Measurements from ENCODE around the gene WBP2. TPM values are rescaled to one million over a fixed set of nuclear protein-coding genes. Genes with fewer than 3 reads are reported as not detected.
A peak's percentile ranks its signal among the peaks of the same experiment; 100 is the strongest.

The WBP2 gene
- total RNA-seq, 1 donor, result 31.1 TPM

GRCh38 chr17:75834928-75835653 is 20.0 kb downstream of the WBP2 start:
- no peak for DNase-seq (ENCODE audit: insufficient read length, low spot score, missing footprints)
- Histone ChIP-seq H3K36me3 (ENCODE audit: insufficient read depth, low read length) (no peaks in the 10 kb centered on the region), H2AFZ (ENCODE audit: low read length) (no peak overlapping the region), H4K20me1 (ENCODE audit: insufficient read depth, low read length) (no peaks in the 10 kb centered on the region), H3K27me3 (ENCODE audit: insufficient read depth, low read length) (no peaks in the 10 kb centered on the region), H3K79me2 (ENCODE audit: insufficient read depth, low read length) (no peaks in the 10 kb centered on the region), H3K4me2 (ENCODE audit: insufficient read depth, low read length) (no peak overlapping the region), H3K4me3 (ENCODE audit: insufficient read depth, low read length) (no peak overlapping the region), H3K27ac (ENCODE audit: low read depth, low read length) (no peak overlapping the region), H3K4me1 (ENCODE audit: insufficient read depth, low read length) (peaks cover 5% of the 10 kb centered on the region), H3K9me3 (ENCODE audit: low read depth, low read length) (no peaks in the 10 kb centered on the region)
- TF ChIP-seq CTCF (IDR thresholded peaks at IDR 0.05; ENCODE audit: extremely low read depth, low read depth, low read length), result no peak

GRCh38 chr17:75834279-75834920 is 20.7 kb downstream of the WBP2 start:
- H3K4me2 ChIP-seq (ENCODE audit: insufficient read depth, low read length), result no peak overlapping the region
- H3K79me2 ChIP-seq (ENCODE audit: insufficient read depth, low read length), result no peaks in the 10 kb centered on the region
- H3K36me3 ChIP-seq (ENCODE audit: insufficient read depth, low read length), result no peaks in the 10 kb centered on the region
- H3K4me1 ChIP-seq (ENCODE audit: insufficient read depth, low read length), result peaks cover 5% of the 10 kb centered on the region
- no peak overlapping the region for H3K27ac ChIP-seq (ENCODE audit: low read depth, low read length)
- TF ChIP-seq CTCF (IDR thresholded peaks at IDR 0.05; ENCODE audit: extremely low read depth, low read depth, low read length), result no peak
- no peak overlapping the region for H2AFZ ChIP-seq (ENCODE audit: low read length)
- no peaks in the 10 kb centered on the region for H3K9me3 ChIP-seq (ENCODE audit: low read depth, low read length)
- no peak overlapping the region for H3K4me3 ChIP-seq (ENCODE audit: insufficient read depth, low read length)
- no peaks in the 10 kb centered on the region for H4K20me1 ChIP-seq (ENCODE audit: insufficient read depth, low read length)
- DNase-seq (ENCODE audit: insufficient read length, low spot score, missing footprints), result no peak
- H3K27me3 ChIP-seq (ENCODE audit: insufficient read depth, low read length), result no peaks in the 10 kb centered on the region

- TF ChIP-seq CTCF (IDR thresholded peaks at IDR 0.05; ENCODE audit: extremely low read depth, low read depth, low read length), result no peak
- Histone ChIP-seq H3K4me2 (ENCODE audit: insufficient read depth, low read length) (no peak overlapping the region), H3K4me3 (ENCODE audit: insufficient read depth, low read length) (no peak overlapping the region)
These were observed 22.3 kb downstream of the WBP2 start for GRCh38 chr17:75832652-75833400.

More at GRCh38 chr17:75832652-75833400, 22.3 kb downstream of the WBP2 start:
- Histone ChIP-seq H3K27me3 (ENCODE audit: insufficient read depth, low read length) (no peaks in the 10 kb centered on the region), H3K27ac (ENCODE audit: low read depth, low read length) (peak overlapping the region; percentile 28), H3K79me2 (ENCODE audit: insufficient read depth, low read length) (no peaks in the 10 kb centered on the region), H2AFZ (ENCODE audit: low read length) (no peak overlapping the region), H4K20me1 (ENCODE audit: insufficient read depth, low read length) (no peaks in the 10 kb centered on the region), H3K36me3 (ENCODE audit: insufficient read depth, low read length) (no peaks in the 10 kb centered on the region), H3K4me1 (ENCODE audit: insufficient read depth, low read length) (peaks cover 7% of the 10 kb centered on the region), H3K9me3 (ENCODE audit: low read depth, low read length) (no peaks in the 10 kb centered on the region)
- no peak for DNase-seq (ENCODE audit: insufficient read length, low spot score, missing footprints)

All from osteoblast (primary cell).